Measurements from ENCODE around the gene COX4I1. TPM values are rescaled to one million over a fixed set of nuclear protein-coding genes. Genes with fewer than 3 reads are reported as not detected.

COX4I1 gene
- total RNA-seq, 1 donor from 2014 or later, result 308 TPM

GRCh38 chr16:85833219-85833920 lies 33.9 kb downstream of the COX4I1 start:
- Mint-ChIP-seq H3K4me3 (no peak overlapping the region), H3K27me3 (ENCODE audit: insufficient read depth, low read depth) (peaks cover 28% of the 10 kb centered on the region), H3K9me3 (peaks cover 15% of the 10 kb centered on the region), H3K27ac (no peak overlapping the region), H3K4me1 (no peaks in the 10 kb centered on the region), H3K36me3 (no peaks in the 10 kb centered on the region)
- no peak overlapping the region for H3K27ac ChIP-seq
- no peak overlapping the region for H3K9ac ChIP-seq
- H3K36me3 ChIP-seq, result no peaks in the 10 kb centered on the region
- H3F3A ChIP-seq (ENCODE audit: low read depth), result no peaks in the 10 kb centered on the region
- H3K79me2 ChIP-seq (ENCODE audit: low read depth), result no peaks in the 10 kb centered on the region
- no peak overlapping the region for H3K4me2 ChIP-seq
- H3K4me1 ChIP-seq, result no peaks in the 10 kb centered on the region
- H3K27me3 ChIP-seq, result no peaks in the 10 kb centered on the region
- TF ChIP-seq EZH2 (IDR thresholded peaks at IDR 0.05), result no peak
- no peak for TF ChIP-seq CTCF (IDR thresholded peaks at IDR 0.05)
- no peak for TF ChIP-seq EZH2phosphoT487 (IDR thresholded peaks at IDR 0.05)
- H3K4me3 ChIP-seq, result no peak overlapping the region
- DNase-seq (ENCODE audit: low spot score), result no peak
- no peaks in the 10 kb centered on the region for H4K20me1 ChIP-seq (ENCODE audit: low read depth)
- no peaks in the 10 kb centered on the region for H3K9me3 ChIP-seq (ENCODE audit: low read depth)
- H2AFZ ChIP-seq (replicated peaks), result no peak overlapping the region

- no peak overlapping the region for H3K4me2 ChIP-seq
- no peaks in the 10 kb centered on the region for H3K79me2 ChIP-seq (ENCODE audit: low read depth)
- Mint-ChIP-seq H3K36me3 (no peaks in the 10 kb centered on the region), H3K4me3 (no peak overlapping the region), H3K4me1 (no peaks in the 10 kb centered on the region), H3K27me3 (ENCODE audit: insufficient read depth, low read depth) (peaks cover 30% of the 10 kb centered on the region), H3K27ac (no peak overlapping the region), H3K9me3 (peaks cover 10% of the 10 kb centered on the region)
- H2AFZ ChIP-seq (replicated peaks), result no peak overlapping the region
- no peak overlapping the region for H3K4me3 ChIP-seq
- no peaks in the 10 kb centered on the region for H3K4me1 ChIP-seq
- TF ChIP-seq EZH2phosphoT487 (IDR thresholded peaks at IDR 0.05) (no peak), EZH2 (IDR thresholded peaks at IDR 0.05) (no peak), CTCF (IDR thresholded peaks at IDR 0.05) (no peak)
- no peaks in the 10 kb centered on the region for H3K9me3 ChIP-seq (ENCODE audit: low read depth)
- no peaks in the 10 kb centered on the region for H4K20me1 ChIP-seq (ENCODE audit: low read depth)
- H3K27me3 ChIP-seq, result no peaks in the 10 kb centered on the region
- H3K36me3 ChIP-seq, result no peaks in the 10 kb centered on the region
- H3K9ac ChIP-seq, result no peak overlapping the region
- no peaks in the 10 kb centered on the region for H3F3A ChIP-seq (ENCODE audit: low read depth)
- no peak for DNase-seq (ENCODE audit: low spot score)
- H3K27ac ChIP-seq, result no peak overlapping the region
Measured at GRCh38 chr16:85834741-85835140, 35.2 kb downstream of the COX4I1 start.

- TF ChIP-seq CTCF (IDR thresholded peaks at IDR 0.05), result no peak
- TF ChIP-seq EZH2 (IDR thresholded peaks at IDR 0.05), result no peak
- TF ChIP-seq EZH2phosphoT487 (IDR thresholded peaks at IDR 0.05), result no peak
- no peak overlapping the region for H3K27ac ChIP-seq
- no peak overlapping the region for H2AFZ ChIP-seq (replicated peaks)
- no peak overlapping the region for H3K4me2 ChIP-seq
- no peak overlapping the region for H3K4me3 ChIP-seq
- Mint-ChIP-seq H3K36me3 (no peaks in the 10 kb centered on the region), H3K4me3 (no peak overlapping the region), H3K27ac (no peak overlapping the region), H3K4me1 (no peaks in the 10 kb centered on the region), H3K9me3 (peaks cover 10% of the 10 kb centered on the region), H3K27me3 (ENCODE audit: insufficient read depth, low read depth) (peaks cover 30% of the 10 kb centered on the region)
- no peaks in the 10 kb centered on the region for H3K9me3 ChIP-seq (ENCODE audit: low read depth)
- DNase-seq (ENCODE audit: low spot score), result no peak
- no peaks in the 10 kb centered on the region for H3K4me1 ChIP-seq
- H3F3A ChIP-seq (ENCODE audit: low read depth), result no peaks in the 10 kb centered on the region
- no peaks in the 10 kb centered on the region for H4K20me1 ChIP-seq (ENCODE audit: low read depth)
- no peaks in the 10 kb centered on the region for H3K27me3 ChIP-seq
- H3K79me2 ChIP-seq (ENCODE audit: low read depth), result no peaks in the 10 kb centered on the region
- H3K9ac ChIP-seq, result no peak overlapping the region
- no peaks in the 10 kb centered on the region for H3K36me3 ChIP-seq
Measured at GRCh38 chr16:85835227-85835751, 35.8 kb downstream of the COX4I1 start.
